ENCODE measurements around the gene ZFR. TPM values are rescaled to one million over a fixed set of nuclear protein-coding genes. Genes with fewer than 3 reads are reported as not detected.

Gene ZFR
- total and polyA plus RNA-seq, 8 donors, result 21.8 to 110 (median 48.5) TPM

GRCh38 chr5:32487424-32487823 is 42.9 kb upstream of the ZFR start:
- H3K27me3 ChIP-seq, result no peaks in the 10 kb centered on the region
- H3K4me3 ChIP-seq, result no peak overlapping the region
- no peak for DNase-seq
- intact Hi-C loops (cut with DNase I; ENCODE audit: low total_unique reads), result no loop called here
- peaks cover 0 to 8% (median 4%) of the 10 kb centered on the region in 4 donors for H3K4me1 ChIP-seq
- no peak overlapping the region for H3K27ac ChIP-seq
- WGBS, 5 donors, result 67 to 85% (median 81%) methylated on average over 5 of the region's 5 CpGs
- no peaks in the 10 kb centered on the region for H3K36me3 ChIP-seq
- TF ChIP-seq EP300 (IDR thresholded peaks at IDR 0.05) (no peak), POLR2A (IDR thresholded peaks at IDR 0.05) (no peak), POLR2AphosphoS5 (IDR thresholded peaks at IDR 0.05) (no peak)
- TF ChIP-seq, protein P1, sequence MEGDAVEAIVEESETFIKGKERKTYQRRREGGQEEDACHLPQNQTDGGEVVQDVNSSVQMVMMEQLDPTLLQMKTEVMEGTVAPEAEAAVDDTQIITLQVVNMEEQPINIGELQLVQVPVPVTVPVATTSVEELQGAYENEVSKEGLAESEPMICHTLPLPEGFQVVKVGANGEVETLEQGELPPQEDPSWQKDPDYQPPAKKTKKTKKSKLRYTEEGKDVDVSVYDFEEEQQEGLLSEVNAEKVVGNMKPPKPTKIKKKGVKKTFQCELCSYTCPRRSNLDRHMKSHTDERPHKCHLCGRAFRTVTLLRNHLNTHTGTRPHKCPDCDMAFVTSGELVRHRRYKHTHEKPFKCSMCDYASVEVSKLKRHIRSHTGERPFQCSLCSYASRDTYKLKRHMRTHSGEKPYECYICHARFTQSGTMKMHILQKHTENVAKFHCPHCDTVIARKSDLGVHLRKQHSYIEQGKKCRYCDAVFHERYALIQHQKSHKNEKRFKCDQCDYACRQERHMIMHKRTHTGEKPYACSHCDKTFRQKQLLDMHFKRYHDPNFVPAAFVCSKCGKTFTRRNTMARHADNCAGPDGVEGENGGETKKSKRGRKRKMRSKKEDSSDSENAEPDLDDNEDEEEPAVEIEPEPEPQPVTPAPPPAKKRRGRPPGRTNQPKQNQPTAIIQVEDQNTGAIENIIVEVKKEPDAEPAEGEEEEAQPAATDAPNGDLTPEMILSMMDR (IDR thresholded peaks at IDR 0.05), result no peak
- no peaks in the 10 kb centered on the region for H3K9me3 ChIP-seq

- Histone ChIP-seq H3K4me3 (no peak overlapping the region), H3K27me3 (no peaks in the 10 kb centered on the region), H3K27ac (no peak overlapping the region), H3K9me3 (no peaks in the 10 kb centered on the region), H3K4me1 (peaks cover 0 to 8% (median 4%) of the 10 kb centered on the region in 4 donors), H3K36me3 (no peaks in the 10 kb centered on the region)
- intact Hi-C loops (cut with DNase I; ENCODE audit: low total_unique reads), result no loop called here
- no peak for DNase-seq
- no peak for TF ChIP-seq POLR2AphosphoS5 (IDR thresholded peaks at IDR 0.05)
- TF ChIP-seq POLR2A (IDR thresholded peaks at IDR 0.05), result no peak
- no peak for TF ChIP-seq EP300 (IDR thresholded peaks at IDR 0.05)
- WGBS, 5 donors, result 81 to 91% (median 87%) methylated on average over 3 of the region's 3 CpGs
Observed at GRCh38 chr5:32487008-32487407, 42.5 kb upstream of the ZFR start.

DNA sequence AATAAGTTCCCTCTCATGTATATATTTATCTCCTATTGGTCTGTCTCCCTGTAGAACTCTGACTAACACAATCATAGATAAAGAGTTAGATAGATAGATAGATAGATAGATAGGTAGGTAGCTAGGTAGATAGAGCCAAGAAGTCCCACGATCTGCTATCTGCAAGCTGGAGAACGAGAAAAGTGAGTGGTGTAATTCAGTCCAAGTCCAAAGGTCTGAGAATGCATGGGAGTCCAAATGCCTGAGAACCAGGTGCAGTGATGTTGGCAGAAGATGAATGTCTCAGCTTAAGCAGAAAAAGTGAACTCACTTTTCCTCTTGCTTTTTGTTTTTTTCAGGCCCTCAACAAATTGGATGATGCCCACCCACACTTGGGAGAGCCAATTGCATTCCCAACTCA is 37.7 kb upstream of the ZFR start:
- H3K36me3 ChIP-seq, result no peaks in the 10 kb centered on the region
- no peaks in the 10 kb centered on the region for H3K4me1 ChIP-seq
- peak in 1 of 2 donors; percentile 24 for DNase-seq
- H3K9me3 ChIP-seq, result no peaks in the 10 kb centered on the region
- no peak overlapping the region for H3K4me3 ChIP-seq
- H3K27me3 ChIP-seq, result no peaks in the 10 kb centered on the region
- no peak overlapping the region for H3K27ac ChIP-seq
- intact Hi-C loops (cut with DNase I; ENCODE audit: low total_unique reads), result no loop called here
- 30 to 74% (median 38%) methylated on average over 2 of the region's 2 CpGs for WGBS, 5 donors
- no peak for TF ChIP-seq EP300 (IDR thresholded peaks at IDR 0.05)
- TF ChIP-seq, protein P1 (IDR thresholded peaks at IDR 0.05), result no peak
- no peak for TF ChIP-seq POLR2A (IDR thresholded peaks at IDR 0.05)
- TF ChIP-seq POLR2AphosphoS5 (IDR thresholded peaks at IDR 0.05), result no peak

DNA sequence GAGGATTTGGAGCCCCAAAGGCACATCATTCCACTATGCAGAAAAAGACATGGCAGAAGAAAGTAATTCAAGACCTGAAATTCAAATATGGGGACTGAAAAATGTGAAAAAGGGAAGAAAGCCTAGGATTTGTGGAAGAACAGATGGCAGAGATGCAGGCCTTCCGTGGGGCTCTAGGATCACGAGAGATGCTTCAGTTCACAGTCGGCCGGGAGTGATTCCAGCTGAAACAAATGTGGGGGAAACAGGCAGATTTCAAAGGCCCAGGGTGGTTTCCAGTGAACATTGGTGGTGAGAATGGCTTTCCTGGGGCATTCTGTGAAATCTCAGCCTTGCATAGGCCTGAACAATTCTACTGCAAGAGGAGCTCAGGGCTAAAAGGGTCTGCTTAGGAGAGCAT is 34.6 kb upstream of the ZFR start:
- H3K27ac ChIP-seq, result no peak overlapping the region
- TF ChIP-seq, protein P1 (IDR thresholded peaks at IDR 0.05), result no peak
- TF ChIP-seq EP300 (IDR thresholded peaks at IDR 0.05), result no peak
- no peak for TF ChIP-seq POLR2AphosphoS5 (IDR thresholded peaks at IDR 0.05)
- TF ChIP-seq POLR2A (IDR thresholded peaks at IDR 0.05), result no peak
- no peak overlapping the region for H3K4me3 ChIP-seq
- no peaks in the 10 kb centered on the region for H3K9me3 ChIP-seq
- H3K4me1 ChIP-seq, result no peaks in the 10 kb centered on the region
- no peak for DNase-seq
- H3K27me3 ChIP-seq, result no peaks in the 10 kb centered on the region
- no peaks in the 10 kb centered on the region for H3K36me3 ChIP-seq
- intact Hi-C loops (cut with DNase I; ENCODE audit: low total_unique reads), result no loop called here
- WGBS, 5 donors, result 73 to 89% (median 79%) methylated on average over 4 of the region's 4 CpGs

GRCh38 chr5:32476891-32477290 is 32.4 kb upstream of the ZFR start:
- no peak for DNase-seq
- TF ChIP-seq POLR2AphosphoS5 (IDR thresholded peaks at IDR 0.05) (no peak), POLR2A (IDR thresholded peaks at IDR 0.05) (no peak), EP300 (IDR thresholded peaks at IDR 0.05) (no peak)
- TF ChIP-seq, protein P1 (IDR thresholded peaks at IDR 0.05), result no peak
- H3K27me3 ChIP-seq, result no peaks in the 10 kb centered on the region
- no peaks in the 10 kb centered on the region for H3K36me3 ChIP-seq
- intact Hi-C loops (cut with DNase I; ENCODE audit: low total_unique reads), result no loop called here
- 41 to 63% (median 53%) methylated on average over 1 of the region's 1 CpG for WGBS, 5 donors
- no peaks in the 10 kb centered on the region for H3K9me3 ChIP-seq
- no peak overlapping the region for H3K27ac ChIP-seq
- no peak overlapping the region for H3K4me3 ChIP-seq
- H3K4me1 ChIP-seq, result no peaks in the 10 kb centered on the region

Data from stomach (tissue), 9 donors.